GM18519 (cell line): ENCODE data around the gene RRP1B.
"Not testable (repeated sequence)": the region's sequence is repeated elsewhere in the genome, so short reads cannot be mapped to it uniquely, and the experiment has no call there.

Experiments
- ATAC-seq: cut with Tn5 transposase; IDR thresholded peaks from one replicate; pipeline ENCODE4 v1.9.1; 2021; ENCODE audit warnings: mild to moderate bottlenecking, moderate library complexity; ENCODE audit not compliant: unreplicated experiment, low FRiP score

The RRP1B gene, protein sequence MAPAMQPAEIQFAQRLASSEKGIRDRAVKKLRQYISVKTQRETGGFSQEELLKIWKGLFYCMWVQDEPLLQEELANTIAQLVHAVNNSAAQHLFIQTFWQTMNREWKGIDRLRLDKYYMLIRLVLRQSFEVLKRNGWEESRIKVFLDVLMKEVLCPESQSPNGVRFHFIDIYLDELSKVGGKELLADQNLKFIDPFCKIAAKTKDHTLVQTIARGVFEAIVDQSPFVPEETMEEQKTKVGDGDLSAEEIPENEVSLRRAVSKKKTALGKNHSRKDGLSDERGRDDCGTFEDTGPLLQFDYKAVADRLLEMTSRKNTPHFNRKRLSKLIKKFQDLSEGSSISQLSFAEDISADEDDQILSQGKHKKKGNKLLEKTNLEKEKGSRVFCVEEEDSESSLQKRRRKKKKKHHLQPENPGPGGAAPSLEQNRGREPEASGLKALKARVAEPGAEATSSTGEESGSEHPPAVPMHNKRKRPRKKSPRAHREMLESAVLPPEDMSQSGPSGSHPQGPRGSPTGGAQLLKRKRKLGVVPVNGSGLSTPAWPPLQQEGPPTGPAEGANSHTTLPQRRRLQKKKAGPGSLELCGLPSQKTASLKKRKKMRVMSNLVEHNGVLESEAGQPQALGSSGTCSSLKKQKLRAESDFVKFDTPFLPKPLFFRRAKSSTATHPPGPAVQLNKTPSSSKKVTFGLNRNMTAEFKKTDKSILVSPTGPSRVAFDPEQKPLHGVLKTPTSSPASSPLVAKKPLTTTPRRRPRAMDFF

DNA sequence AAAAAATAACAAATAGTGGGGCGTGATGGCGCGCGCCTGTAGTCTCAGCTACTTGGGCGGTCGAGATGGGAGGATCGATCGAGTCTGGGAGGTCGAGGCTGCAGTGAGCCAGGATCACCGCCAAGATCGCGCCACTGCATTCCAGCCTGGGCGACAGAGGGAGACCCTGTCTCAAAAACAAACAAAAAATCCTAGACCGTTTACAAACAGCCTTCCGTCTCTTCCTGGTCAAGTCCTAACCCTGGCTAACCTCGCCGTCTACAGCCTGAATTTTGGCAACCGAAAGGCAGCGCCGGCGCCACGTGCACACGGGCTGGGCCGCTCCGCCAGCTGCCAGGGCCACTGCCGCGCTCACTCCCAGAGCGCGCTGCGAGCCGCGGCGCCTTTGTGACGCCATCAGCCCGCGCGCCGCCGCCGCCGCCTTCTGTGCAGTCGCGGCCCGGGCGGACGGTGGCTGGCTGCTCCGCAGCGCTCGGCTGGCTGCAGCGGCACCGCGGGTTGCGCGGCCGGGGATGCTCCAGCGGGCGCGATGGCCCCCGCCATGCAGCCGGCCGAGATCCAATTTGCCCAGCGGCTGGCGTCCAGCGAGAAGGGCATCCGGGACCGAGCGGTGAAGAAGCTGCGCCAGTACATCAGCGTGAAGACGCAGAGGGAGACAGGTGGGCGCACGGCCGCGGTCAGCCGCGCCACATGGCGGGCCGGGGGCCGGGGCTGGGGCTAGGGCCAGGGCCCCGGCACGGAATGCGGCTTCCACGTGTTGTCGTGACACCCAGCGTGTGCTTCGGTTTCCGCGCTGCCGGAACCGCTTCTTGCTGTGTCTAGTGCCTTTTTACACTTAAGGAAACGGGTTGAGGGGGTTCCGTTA is at the start of gene RRP1B, which contains the start of gene HSF2BP:
Gene RRP1B, plus strand, starts transcription at position 425 of the 865 bp plus-strand sequence. Its CDS starts 105 bp downstream, at position 530.
Gene HSF2BP, minus strand, starts transcription at position 353 of the 865 bp plus-strand sequence. CDS start 1,392 bp downstream, outside the sequence.
- ATAC-seq, result peak; percentile 62

DNA sequence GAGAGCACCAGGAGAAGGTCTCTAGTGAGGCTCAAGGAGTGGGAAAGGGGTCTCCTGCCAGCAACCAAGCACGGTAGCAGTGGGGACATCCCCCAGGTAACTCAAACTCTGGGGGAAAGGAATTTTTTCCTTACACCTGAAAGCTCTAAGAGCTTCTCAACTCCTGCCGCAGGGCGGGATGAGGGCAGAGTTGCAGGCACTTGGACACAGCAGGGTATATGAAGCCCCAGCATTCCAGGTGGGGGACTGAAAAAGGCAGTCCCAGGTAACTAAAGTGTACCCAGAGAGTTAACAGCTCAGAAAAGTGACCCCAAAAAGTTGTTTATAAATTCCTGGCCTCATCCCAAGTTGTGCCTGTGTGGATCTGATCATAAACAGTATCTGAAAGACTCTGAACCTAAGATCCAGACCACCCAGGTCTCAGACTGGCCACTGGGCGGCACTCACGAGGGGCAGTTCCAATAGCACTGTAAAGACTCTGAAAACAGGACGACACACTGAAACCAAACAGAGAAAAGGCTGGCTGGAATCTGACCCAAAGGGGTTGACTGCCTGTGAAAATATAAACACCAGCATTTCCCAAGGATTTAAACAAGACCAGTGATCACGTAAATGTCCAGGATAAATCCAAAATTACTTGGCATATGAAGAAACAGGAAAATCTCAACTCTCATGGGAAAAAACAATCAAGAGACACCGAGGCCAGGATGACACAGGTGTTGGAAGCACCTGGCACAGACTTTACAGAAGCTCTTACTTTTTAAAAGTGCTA is 47.6 kb upstream of the RRP1B start:
- no peak for ATAC-seq

DNA sequence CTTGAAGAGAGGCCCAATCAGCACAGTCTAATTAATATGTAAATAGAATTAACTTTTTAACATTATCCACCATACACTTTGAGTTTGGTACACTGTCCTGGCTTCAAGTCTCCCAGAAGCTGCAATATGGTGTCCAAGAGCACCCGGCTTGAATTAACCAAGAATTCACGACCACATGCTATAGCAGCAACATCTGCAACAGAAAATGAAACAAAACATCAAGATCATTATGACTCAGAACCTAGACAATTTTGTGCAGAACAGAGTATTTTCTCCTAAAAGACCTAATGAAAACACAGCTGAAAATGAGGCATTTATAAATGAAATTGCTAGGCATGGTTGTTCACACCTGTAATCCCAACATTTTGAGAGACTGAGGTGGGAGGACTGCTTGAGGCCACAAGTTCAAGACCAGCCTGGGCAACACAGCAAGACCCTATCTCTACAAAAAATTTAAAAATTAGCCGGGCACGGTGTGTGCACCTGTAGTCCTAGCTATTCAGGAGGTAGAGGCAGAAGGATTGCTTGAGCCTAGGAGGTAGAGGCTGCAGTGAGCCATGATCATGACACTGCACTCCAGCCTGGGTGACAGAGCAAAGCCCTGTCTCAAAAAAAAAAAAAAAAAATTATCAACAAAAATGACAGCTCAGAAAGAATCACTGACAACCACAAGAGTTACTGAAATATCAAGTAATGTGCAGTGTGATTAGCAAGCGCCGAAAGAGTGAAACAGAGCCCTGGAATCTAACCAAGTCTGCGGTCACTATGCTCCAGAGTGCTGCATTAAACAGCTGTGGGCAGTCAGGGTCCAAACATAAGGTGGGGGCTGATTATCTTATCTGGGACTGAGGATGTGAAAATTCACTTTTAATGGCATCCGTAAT is 45.4 kb upstream of the RRP1B start:
- no peak for ATAC-seq

DNA sequence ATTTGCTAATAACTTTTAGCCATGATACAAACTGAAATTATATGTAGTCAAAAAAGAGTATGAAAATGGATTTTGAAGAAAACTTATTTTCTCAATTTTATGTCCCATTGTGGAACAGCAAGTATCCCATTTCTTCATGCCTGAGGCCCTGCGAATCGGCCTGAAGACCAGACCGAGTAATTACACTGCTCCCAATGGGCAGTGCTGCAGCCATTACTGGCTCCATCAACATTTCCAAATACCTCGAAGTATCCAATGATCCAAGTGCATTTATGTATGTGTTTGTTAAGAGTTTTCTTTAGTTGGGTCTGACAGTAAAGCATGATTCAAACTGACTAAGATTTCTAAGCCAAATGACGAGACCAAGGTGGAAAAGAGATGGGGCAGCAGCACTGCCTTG is 44.5 kb upstream of the RRP1B start:
- ATAC-seq, result no peak

DNA sequence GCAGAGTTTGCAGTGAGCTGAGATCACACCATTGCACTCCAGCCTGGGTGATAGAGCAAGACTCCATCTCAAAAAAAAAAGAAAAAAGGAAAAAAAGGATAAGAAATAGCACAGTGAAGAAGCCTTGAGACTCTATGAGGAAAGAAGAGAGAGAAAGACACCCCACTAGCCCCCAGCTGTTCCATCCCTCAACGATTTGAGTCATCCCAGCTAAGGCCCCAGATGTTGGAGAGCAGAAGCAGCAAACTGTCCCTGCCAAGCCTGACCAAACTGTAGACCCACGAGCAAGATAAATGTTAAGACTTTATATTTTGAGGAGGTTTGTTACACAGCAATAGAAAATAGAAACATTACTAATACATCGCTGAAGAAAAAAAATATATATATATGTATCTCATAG is 42.5 kb upstream of the RRP1B start:
- ATAC-seq, result not testable (repeated sequence)

DNA sequence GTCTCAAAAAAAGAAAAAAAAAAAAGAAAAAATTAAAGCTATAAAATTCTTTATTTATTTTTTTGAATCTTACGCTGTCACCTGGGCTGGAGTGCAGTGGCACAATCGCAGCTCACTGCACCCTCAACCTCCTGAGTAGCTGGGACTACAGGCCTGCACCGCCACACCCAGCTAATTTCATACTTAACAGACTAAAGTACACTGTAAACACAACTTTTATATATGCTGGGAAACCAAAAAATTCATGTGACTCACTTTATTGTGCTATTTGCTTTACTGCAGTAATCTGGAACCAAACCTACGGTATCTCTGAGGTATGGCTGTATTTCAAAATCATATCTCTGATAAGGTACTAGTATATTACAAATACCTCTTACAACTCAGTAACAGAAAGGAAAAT is 40.4 kb upstream of the RRP1B start:
- no peak for ATAC-seq

DNA sequence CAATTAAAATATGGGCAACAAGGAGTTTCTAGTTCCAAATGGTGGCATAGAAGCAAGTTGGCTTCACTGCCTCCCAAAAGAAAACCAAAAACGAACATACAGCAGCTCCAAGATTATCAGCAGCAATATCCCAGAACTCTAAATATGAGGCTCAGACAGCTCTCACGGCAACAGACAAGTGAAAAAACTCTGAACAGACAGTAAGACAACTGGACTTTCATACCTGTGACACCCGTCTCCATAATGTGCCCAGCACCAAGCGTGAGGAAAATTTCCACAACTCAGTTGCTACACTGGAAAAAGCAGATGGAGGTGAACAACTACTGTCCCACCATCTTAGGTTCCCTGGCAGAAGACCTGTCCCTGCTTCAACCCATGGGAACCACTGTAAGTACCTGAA is 40.0 kb upstream of the RRP1B start:
- ATAC-seq, result no peak

DNA sequence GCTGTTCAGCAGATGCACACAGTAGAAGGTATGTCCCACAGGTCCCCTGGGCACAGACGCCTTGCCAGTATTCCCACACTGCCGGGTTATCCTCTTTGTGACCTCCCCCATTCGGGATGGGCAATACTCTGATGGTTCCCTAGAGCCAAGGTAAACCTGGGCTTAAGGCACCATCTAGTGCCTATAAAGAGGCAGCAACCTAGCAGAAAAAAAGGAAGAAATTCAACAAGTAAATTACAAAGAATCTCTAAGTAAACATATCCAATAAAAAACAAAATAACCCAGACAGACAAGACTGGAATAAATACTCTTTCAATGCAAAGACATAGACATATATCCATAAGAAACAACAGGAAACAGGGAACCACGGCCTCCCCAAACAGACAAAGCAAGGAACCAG is 39.5 kb upstream of the RRP1B start:
- ATAC-seq, result no peak

DNA sequence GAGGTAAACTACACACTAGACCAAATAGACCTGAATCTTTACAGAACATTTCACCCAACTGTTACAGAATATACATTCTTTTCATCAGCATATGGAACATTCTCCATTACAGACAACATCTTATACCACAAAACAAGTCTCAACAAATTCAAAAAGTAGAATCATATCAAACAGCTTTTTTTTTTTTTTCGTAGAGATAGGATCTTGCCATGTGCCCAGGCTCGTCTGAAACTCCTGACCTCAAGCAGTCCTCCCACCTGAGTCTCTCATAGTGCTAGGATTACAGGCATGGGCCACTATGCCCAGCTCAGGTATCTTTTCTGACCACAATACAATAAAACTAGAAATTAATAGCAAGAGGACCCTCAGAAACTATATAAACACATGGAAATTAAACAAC is 36.6 kb upstream of the RRP1B start:
- no peak for ATAC-seq

DNA sequence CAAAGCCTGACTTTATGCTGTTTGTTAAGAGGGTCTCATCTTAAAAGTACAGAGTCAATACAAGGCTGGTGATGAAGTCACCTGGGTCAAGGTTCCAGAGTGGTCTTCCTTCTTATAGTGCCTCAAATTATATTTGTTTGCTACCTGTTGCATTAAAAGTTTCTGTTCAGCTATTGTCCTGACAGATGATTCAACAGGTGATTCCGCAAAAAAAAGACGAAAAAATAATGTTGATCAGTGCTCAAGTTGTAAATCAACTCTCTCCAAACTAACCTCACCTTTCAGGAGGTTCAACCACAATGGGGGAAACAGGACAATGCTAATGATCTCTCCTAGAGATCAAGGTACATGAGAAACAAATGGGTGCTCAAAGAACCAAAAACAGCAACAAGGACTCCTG is 35.8 kb upstream of the RRP1B start:
- ATAC-seq, result no peak

DNA sequence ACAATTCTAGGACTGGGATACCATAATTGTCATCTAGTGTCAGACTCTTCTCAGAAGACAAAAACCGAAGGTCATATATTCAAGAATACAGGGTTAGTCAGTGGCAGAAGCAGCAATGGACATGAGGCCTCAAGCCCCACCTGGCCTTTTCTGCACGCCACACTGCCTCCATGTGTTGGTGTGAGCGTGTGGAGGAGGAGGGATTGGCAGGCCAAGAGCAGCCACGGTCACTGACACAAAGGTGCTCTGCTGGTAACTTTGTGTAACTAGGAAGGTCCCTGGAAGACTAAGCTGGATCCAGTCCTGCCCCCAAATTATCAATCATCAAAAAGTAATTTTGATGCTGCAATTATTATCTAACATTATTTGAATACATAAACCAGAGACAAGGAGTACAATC is 35.0 kb upstream of the RRP1B start:
- no peak for ATAC-seq

DNA sequence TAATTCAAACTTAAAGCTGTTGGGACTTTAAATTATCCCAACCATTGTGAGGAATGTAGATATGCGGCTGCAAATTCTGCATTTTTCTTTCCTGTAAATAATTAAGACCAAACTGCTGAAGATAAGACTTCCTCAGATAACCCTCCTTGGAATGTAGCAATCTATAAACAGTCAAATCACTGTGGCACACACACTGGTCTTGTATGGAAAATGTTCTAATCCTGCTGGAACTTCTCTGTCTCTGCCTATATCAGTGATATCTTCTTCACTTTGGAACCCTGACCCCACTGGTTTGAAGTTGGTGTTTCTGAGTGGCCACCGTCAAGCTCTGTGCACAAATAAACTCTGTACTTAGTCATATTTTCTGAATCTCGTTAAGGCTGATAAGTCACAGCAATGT is 33.0 kb upstream of the RRP1B start:
- ATAC-seq, result no peak

DNA sequence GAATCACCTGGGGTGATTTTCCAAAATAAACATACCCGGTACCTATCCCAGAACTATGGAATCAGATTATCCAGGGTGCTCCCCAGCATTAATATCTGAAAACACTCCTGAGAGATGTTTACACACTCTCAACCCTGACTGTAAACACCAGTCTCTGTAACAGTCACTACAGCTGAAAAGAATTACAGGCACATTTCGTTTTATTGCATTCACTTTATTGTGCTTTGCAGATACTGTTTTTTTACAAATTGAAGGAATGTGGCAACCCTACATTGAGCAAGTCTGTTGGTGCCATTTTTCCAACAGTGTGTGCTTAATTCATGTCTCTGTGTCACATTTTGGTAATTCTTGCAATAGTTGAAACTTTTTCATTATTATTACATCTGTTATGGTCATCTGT is 31.8 kb upstream of the RRP1B start:
- ATAC-seq, result no peak

DNA sequence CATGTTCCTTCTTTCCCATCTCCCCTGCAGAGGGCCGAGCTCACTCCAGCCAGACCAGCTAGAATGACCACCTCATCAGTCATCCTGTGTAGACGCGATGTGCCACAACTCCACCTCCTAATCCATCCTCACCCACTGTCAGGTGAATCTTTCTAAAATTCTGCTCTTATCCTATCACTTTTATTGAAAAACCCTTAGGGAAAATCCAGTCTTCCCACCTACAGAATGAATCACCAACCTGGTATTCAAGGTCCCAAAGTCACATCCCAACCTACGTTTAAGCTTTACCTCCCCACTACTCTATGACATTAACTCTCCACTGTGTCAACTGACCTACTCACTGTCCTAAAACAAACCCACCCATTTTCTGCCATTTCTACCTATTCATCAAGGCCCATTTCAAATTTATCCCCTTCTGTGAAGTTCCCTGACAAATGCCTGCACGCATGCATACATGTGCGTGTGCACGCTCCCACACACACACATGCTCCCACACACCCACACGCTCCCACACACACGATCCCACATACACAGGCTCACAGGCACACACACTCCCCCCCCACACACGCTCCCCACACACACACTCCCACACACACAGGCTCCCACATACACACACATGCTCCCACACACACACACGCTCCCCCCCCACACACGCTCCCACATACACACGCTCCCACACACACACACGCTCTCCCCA is 27.8 kb upstream of the RRP1B start:
- no peak for ATAC-seq

DNA sequence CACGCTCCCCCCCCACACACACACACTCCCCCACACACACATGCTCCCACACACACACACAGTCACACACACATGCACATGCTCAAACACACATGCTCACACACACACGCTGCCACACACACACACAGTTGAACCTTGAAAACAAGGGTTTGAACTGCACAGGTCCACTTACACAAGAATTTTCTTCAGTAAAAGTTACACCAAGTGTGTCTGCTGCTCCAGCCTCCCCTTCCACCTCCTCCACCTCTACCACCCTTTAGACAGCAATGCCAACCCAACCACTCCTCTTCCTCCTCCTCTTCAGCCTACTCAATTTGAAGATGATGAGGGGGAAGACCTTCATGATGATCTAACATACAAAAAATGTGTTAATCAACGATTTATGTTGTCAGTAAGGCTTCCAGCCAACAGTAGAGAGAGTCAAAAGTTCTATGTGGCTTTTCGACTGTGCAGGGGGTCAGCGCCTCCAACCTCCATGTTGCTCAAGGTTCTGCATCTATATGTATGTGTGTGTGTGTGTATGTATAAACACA is 26.9 kb upstream of the RRP1B start:
- no peak for ATAC-seq

DNA sequence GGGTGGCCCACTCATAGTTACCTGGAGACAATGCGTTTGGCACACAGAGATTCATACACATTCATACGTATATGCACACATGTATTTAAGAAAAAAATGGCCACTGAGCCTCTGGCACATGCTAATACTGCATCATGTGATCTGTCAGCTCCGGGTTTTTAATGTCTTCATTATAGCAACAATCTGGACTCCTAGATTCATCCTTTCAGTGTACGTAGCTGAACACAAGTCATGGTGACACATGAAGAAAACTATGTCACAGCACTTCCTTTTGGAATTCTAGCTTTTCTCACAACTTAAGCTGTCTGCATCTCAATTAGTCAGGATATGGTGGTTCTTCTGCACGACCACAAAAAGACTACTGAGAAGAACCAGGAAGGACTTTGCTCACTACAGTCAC is 24.7 kb upstream of the RRP1B start:
- no peak for ATAC-seq

DNA sequence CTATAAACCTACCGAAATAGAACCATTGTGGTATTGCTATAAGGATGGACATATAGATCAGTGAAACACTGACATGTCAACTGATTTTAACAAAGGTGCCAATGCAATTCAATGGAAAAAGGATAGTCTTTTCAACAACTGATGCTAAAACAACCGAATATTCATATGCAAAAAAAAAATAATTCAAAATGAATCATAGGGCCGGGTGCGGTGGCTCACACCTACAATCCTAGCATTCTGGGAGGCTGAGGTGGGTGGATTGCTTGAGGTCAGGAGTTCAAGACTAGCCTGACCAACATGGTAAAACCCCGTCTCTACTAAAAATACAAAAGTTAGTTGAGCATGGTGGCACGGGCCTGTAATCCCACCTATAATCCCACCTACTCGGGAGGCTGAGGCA is 23.9 kb upstream of the RRP1B start:
- ATAC-seq, result no peak

DNA sequence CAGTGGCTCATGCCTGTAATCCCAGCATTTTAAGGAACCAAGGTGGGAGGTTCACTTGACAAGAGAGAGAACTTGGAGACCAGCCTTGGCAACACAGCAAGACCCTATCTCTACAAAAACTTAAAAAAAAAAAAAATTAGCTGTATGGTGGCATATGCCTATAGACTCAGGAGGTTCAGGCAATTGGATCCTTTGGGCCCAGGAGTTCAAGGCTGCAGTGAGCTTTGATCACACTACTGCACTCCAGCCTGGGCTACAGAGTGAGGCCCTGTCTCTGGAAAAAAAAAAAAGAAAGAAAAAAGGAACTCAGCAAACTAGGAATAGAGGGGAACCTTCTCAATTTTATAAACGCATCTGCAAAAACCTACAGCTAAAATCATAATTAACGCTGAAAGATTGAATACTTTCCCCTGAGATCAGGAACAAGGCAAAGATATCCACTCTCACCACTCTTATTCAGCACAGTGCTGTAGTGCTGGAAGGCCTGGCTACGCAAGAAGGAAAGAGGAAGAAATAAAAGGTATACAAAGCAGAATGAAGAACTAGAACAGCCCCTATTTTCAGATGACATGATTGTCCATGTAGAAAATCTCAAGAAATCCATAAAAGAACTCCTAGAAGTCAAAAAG is 21.7 kb upstream of the RRP1B start:
- no peak for ATAC-seq
